Brain microvascular endothelial cell (primary cell): Measurements from ENCODE around the gene SMARCD3.

Experiments used
- DNase-seq: peaks from one replicate; pipeline ENCODE4 v3.0.0-alpha.2; 2020
- H3K27ac ChIP-seq: fragments of 250-450 bp; sonication (Bioruptor Pico); 2 replicates; pipeline ENCODE4 v1.5.1; 2020; ENCODE audit warnings: mild to moderate bottlenecking, moderate library complexity
- H3K27me3 ChIP-seq: fragments of 250-450 bp; sonication (Bioruptor Pico); replicated peaks from 2 replicates; pipeline ENCODE4 v1.5.1; 2020; ENCODE audit warnings: mild to moderate bottlenecking
- H3K36me3 ChIP-seq: fragments of 250-450 bp; sonication (Bioruptor Pico); replicated peaks from 2 replicates; pipeline ENCODE4 v1.5.1; 2020; ENCODE audit warnings: mild to moderate bottlenecking
- H3K4me3 ChIP-seq: 2 replicates; pipeline ENCODE4 v1.5.1; 2011; ENCODE audit warnings: low read depth, mild to moderate bottlenecking, control low read depth, low read length, moderate library complexity
- CTCF ChIP-seq: IDR thresholded peaks from 2 replicates; pipeline ENCODE4 v1.5.1; 2011; ENCODE audit warnings: low read depth, mild to moderate bottlenecking, moderate library complexity, low read length, control low read depth, inconsistent platforms; ENCODE audit errors: missing control alignments
- in situ Hi-C: cut with HindIII; loops from 2 replicates; pipeline ENCODE4 v1.10.0; 2017; ENCODE audit warnings: low sequenced_read_pairs, low pct_ligation_motif_present

Gene SMARCD3

DNA sequence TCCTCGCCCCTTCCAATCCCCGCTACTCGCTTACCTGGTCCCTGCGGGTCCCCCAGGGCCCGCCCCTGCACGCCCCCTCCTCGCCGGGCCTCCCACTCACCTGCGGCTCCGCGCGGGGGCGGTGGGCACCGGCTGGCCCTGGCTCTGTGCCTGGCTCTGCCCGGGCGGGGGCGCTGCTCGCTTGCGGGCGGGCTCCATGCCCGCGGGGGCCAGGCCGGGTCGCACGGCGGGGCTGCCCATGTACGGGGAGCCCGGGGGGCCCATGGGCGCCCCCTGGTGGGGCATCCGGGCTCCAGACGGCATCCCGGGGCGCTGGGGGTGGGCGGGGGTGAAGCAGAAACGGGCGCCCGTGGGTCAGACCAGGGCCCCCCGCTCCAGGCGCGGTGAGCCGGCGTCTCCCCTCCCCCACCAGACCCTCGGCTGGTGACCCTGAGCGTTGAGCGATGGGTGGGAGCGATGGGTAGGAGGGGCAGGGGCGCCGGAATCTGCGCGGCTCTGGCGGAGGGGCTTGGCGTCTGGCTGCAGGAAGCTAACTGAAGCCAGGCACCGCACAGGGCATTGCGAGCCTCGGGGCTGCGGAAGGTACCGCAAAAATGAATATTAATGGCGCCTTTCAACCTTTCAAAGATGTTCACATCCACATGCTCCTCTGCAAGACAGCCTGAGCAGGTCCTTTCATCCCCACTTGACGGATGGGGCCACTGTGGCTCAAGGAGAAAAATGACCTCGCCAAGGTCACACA, 3.0 kb downstream of the SMARCD3 start:
- Histone ChIP-seq H3K36me3 (peaks cover 15% of the 10 kb centered on the region), H3K27ac (no peak overlapping the region), H3K27me3 (no peaks in the 10 kb centered on the region), H3K4me3 (peak overlapping the region; percentile 29)
- TF ChIP-seq CTCF, result peak; percentile 53
- no peak for DNase-seq
- in situ Hi-C loops, result no loop called here

GRCh38 chr7:151244841-151245346, 3.6 kb downstream of the SMARCD3 start:
- H3K27me3 ChIP-seq, result no peaks in the 10 kb centered on the region
- peaks cover 21% of the 10 kb centered on the region for H3K36me3 ChIP-seq
- in situ Hi-C loops, result no loop called here
- TF ChIP-seq CTCF, result no peak
- H3K4me3 ChIP-seq, result peak overlapping the region; percentile 24
- DNase-seq, result no peak
- H3K27ac ChIP-seq, result no peak overlapping the region

DNA sequence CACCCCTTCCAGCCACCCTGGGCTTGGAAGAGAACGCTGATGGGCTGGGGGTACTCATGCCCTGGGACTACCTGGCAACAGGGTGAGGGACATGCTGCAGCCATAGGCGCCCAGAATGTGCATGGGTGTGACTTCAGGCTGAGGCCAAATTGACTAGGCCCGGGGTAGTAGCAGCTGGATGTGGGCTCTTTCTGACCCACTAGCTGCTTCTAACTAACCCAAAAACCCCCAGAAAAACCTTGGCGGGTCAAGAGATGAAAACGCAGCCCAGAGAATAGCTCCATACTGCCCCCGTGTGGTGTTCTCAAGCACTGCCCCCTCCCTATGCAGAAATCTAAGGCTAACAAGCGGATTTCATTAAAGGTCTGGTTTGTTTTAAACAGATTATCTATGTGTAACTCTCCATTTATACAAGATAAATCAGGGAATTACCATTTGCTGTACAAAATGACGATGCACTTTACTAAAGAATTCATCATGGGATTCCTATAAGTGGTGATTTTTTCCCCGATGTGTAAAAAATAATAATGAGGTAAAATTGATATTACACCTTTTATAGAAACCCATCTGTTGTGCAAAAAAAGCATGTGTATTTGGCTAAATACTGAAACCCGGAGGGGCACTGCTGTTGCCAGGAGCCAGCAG, 4.2 kb downstream of the SMARCD3 start:
- in situ Hi-C loops, result no loop called here
- Histone ChIP-seq H3K36me3 (peaks cover 26% of the 10 kb centered on the region), H3K4me3 (no peak overlapping the region), H3K27ac (no peak overlapping the region), H3K27me3 (no peaks in the 10 kb centered on the region)
- peak; percentile 52 for DNase-seq
- TF ChIP-seq CTCF, result peak; percentile 94

- Histone ChIP-seq H3K27ac (no peak overlapping the region), H3K27me3 (no peaks in the 10 kb centered on the region), H3K36me3 (peaks cover 33% of the 10 kb centered on the region), H3K4me3 (no peak overlapping the region)
- no peak for TF ChIP-seq CTCF
- in situ Hi-C loops, result no loop called here
- no peak for DNase-seq
Measured at GRCh38 chr7:151243408-151244195, 4.9 kb downstream of the SMARCD3 start.

GRCh38 chr7:151243045-151243349, 5.5 kb downstream of the SMARCD3 start:
- Histone ChIP-seq H3K4me3 (no peak overlapping the region), H3K27me3 (no peaks in the 10 kb centered on the region), H3K36me3 (peaks cover 39% of the 10 kb centered on the region), H3K27ac (no peak overlapping the region)
- in situ Hi-C loops, result no loop called here
- no peak for DNase-seq
- no peak for TF ChIP-seq CTCF
